Loucy (cell line): Measurements from ENCODE around the gene IRF2BP1.

Experiments used
- H2AFZ ChIP-seq: fragments of 200-600 bp; sonication (generic); 2 replicates; pipeline ENCODE4 v1.6.0; 2016; ENCODE audit warnings: antibody characterized with exemption, mild to moderate bottlenecking, low read length, moderate library complexity
- H3F3A ChIP-seq: fragments of 200-600 bp; 2 replicates; pipeline ENCODE4 v1.6.0; 2016; ENCODE audit warnings: antibody characterized with exemption, low read depth, mild to moderate bottlenecking
- H3K27me3 ChIP-seq: fragments of 200-600 bp; sonication (generic); 2 replicates; pipeline ENCODE4 v1.6.1; 2014; ENCODE audit warnings: low read length, mild to moderate bottlenecking; ENCODE audit not compliant: insufficient read depth, poor library complexity, severe bottlenecking
- H3K36me3 ChIP-seq: fragments of 200-600 bp; sonication (generic); 2 replicates; pipeline ENCODE4 v1.6.1; 2016; ENCODE audit warnings: low read length; ENCODE audit not compliant: insufficient read depth
- H3K4me1 ChIP-seq: fragments of 200-600 bp; sonication (generic); 2 replicates; pipeline ENCODE4 v1.5.1; 2014; ENCODE audit warnings: low read length, mild to moderate bottlenecking; ENCODE audit not compliant: insufficient read depth, poor library complexity, severe bottlenecking
- H3K4me2 ChIP-seq: fragments of 200-600 bp; sonication (generic); 2 replicates; pipeline ENCODE4 v1.6.0; 2014; ENCODE audit warnings: antibody characterized with exemption, low read length, low read depth, mild to moderate bottlenecking; ENCODE audit not compliant: poor library complexity, severe bottlenecking
- H3K4me3 ChIP-seq: fragments of 200-600 bp; sonication (generic); 2 replicates; pipeline ENCODE4 v1.5.1; 2014; ENCODE audit warnings: low read length, mild to moderate bottlenecking, mixed read lengths; ENCODE audit not compliant: poor library complexity, severe bottlenecking
- H3K79me2 ChIP-seq: fragments of 200-600 bp; sonication (generic); 2 replicates; pipeline ENCODE4 v1.6.1; 2014; ENCODE audit warnings: low read length; ENCODE audit not compliant: insufficient read depth
- H3K9ac ChIP-seq: fragments of 200-600 bp; sonication (generic); 2 replicates; pipeline ENCODE4 v1.6.0; 2014; ENCODE audit warnings: mild to moderate bottlenecking, low read depth, low read length, moderate library complexity; ENCODE audit not compliant: poor library complexity, severe bottlenecking
- H3K9me2 ChIP-seq: fragments of 200-600 bp; sonication (generic); replicated peaks from 2 replicates; pipeline ENCODE4 v1.6.1; 2016; ENCODE audit warnings: low read depth, low read length, mixed read lengths
- H3K9me3 ChIP-seq: fragments of 200-600 bp; sonication (generic); 2 replicates; pipeline ENCODE4 v1.6.1; 2014; ENCODE audit warnings: mild to moderate bottlenecking, antibody characterized with exemption, low read length, low read depth; ENCODE audit not compliant: insufficient read depth
- H4K20me1 ChIP-seq: fragments of 200-600 bp; sonication (generic); 2 replicates; pipeline ENCODE4 v1.6.0; 2014; ENCODE audit warnings: antibody characterized with exemption, low read length, mild to moderate bottlenecking; ENCODE audit not compliant: insufficient read depth, poor library complexity, severe bottlenecking
- CTCF ChIP-seq: fragments of 200-600 bp; sonication (generic); conservative IDR thresholded peaks from 2 replicates; pipeline ENCODE4 v1.5.1; 2014; ENCODE audit warnings: mild to moderate bottlenecking, antibody characterized with exemption, low read length
- EZH2phosphoT487 ChIP-seq: fragments of 200-600 bp; IDR thresholded peaks from 2 replicates; pipeline ENCODE4 v1.6.1; 2018; ENCODE audit warnings: antibody characterized with exemption, mild to moderate bottlenecking, moderate library complexity, borderline replicate concordance

Gene IRF2BP1, protein sequence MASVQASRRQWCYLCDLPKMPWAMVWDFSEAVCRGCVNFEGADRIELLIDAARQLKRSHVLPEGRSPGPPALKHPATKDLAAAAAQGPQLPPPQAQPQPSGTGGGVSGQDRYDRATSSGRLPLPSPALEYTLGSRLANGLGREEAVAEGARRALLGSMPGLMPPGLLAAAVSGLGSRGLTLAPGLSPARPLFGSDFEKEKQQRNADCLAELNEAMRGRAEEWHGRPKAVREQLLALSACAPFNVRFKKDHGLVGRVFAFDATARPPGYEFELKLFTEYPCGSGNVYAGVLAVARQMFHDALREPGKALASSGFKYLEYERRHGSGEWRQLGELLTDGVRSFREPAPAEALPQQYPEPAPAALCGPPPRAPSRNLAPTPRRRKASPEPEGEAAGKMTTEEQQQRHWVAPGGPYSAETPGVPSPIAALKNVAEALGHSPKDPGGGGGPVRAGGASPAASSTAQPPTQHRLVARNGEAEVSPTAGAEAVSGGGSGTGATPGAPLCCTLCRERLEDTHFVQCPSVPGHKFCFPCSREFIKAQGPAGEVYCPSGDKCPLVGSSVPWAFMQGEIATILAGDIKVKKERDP

DNA sequence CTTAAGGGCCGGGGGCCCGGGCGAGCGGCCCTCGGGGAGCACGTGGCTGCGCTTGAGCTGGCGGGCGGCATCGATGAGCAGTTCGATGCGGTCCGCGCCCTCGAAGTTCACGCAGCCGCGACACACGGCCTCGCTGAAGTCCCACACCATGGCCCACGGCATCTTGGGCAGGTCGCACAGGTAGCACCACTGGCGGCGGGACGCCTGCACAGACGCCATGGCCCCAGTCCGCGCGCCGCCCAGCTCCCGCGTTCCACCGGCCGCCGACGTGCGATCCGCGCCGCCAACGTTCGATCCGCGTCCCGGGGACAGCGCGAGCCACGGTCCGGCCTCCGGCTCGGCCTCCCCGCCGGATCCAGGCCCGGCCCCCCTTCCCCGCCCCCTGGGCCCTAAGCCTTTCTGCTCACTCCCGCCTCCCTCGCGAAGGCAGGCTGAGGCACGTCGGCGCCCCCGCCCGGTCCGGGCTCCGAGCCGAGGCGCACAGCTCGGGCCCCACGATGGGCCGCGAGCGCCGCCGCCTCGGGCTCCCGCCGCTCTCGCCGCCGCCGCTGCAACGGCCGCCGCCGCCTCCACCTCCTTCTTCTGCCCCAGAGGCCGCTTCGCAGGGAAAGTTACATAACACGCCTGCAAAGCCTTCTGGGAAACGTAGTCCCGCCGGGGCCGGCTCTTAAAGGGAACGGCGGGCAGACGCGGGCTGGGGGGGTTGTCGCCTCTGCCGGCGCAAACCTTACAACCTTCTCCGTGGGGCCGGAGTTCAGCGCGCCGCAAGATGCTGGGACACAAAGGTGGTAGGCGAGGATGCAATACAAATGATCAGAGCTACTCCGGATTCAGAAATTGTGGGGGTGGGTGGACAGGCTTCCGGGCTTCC is at the start of gene IRF2BP1:
IRF2BP1 (minus strand) TSS at position 586 of the 871 bp plus-strand sequence; CDS start at position 219, 367 bp downstream.
- H2AFZ ChIP-seq: peak within 1 kb of the TSS; percentile 88
- peaks cover 28% of the 10 kb centered on the region for H3K79me2 ChIP-seq
- peaks cover 27% of the 10 kb centered on the region for H4K20me1 ChIP-seq
- H3K9me3 ChIP-seq: no peaks in the 10 kb centered on the region
- peak within 1 kb of the TSS; percentile 84 for H3K4me3 ChIP-seq
- no peaks in the 10 kb centered on the region for H3K9me2 ChIP-seq
- H3K4me1 ChIP-seq: peaks cover 21% of the 10 kb centered on the region
- TF ChIP-seq CTCF (no peak), EZH2phosphoT487 (no peak)
- H3F3A ChIP-seq: no peaks in the 10 kb centered on the region
- peak within 1 kb of the TSS; percentile 94 for H3K4me2 ChIP-seq
- no peaks in the 10 kb centered on the region for H3K27me3 ChIP-seq
- H3K36me3 ChIP-seq: no peaks in the 10 kb centered on the region
- peak within 1 kb of the TSS; percentile 89 for H3K9ac ChIP-seq

GRCh38 chr19:45935267-45935666 is 49.3 kb upstream of the IRF2BP1 start:
- H3K4me2 ChIP-seq: no peak overlapping the region
- H3K27me3 ChIP-seq: no peaks in the 10 kb centered on the region
- no peaks in the 10 kb centered on the region for H3F3A ChIP-seq

More at GRCh38 chr19:45935267-45935666, 49.3 kb upstream of the IRF2BP1 start:
- Histone ChIP-seq H3K9me2 (no peaks in the 10 kb centered on the region), H4K20me1 (no peaks in the 10 kb centered on the region), H2AFZ (no peak overlapping the region), H3K9me3 (no peaks in the 10 kb centered on the region), H3K4me3 (no peak overlapping the region), H3K4me1 (no peaks in the 10 kb centered on the region), H3K36me3 (no peaks in the 10 kb centered on the region), H3K79me2 (no peaks in the 10 kb centered on the region), H3K9ac (no peak overlapping the region)
- no peak for TF ChIP-seq EZH2phosphoT487
- no peak for TF ChIP-seq CTCF
